DOHH2 (cell line): ENCODE measurements around the gene PLEKHA3.

Experiments used
- EZH2phosphoT487 ChIP-seq: fragments of 200-600 bp; sonication (generic); IDR thresholded peaks from 2 replicates; pipeline ENCODE4 v1.6.1; 2017; ENCODE audit warnings: borderline replicate concordance, mild to moderate bottlenecking, antibody characterized with exemption, low read length, moderate library complexity, mixed read lengths
- TF ChIP-seq, protein P1 (sequence below): fragments of 200-600 bp; sonication (generic); IDR thresholded peaks from one replicate; pipeline ENCODE4 v1.5.1; 2014; ENCODE audit warnings: antibody characterized with exemption, mild to moderate bottlenecking, low read depth, low read length; ENCODE audit not compliant: poor library complexity, severe bottlenecking

DNA sequence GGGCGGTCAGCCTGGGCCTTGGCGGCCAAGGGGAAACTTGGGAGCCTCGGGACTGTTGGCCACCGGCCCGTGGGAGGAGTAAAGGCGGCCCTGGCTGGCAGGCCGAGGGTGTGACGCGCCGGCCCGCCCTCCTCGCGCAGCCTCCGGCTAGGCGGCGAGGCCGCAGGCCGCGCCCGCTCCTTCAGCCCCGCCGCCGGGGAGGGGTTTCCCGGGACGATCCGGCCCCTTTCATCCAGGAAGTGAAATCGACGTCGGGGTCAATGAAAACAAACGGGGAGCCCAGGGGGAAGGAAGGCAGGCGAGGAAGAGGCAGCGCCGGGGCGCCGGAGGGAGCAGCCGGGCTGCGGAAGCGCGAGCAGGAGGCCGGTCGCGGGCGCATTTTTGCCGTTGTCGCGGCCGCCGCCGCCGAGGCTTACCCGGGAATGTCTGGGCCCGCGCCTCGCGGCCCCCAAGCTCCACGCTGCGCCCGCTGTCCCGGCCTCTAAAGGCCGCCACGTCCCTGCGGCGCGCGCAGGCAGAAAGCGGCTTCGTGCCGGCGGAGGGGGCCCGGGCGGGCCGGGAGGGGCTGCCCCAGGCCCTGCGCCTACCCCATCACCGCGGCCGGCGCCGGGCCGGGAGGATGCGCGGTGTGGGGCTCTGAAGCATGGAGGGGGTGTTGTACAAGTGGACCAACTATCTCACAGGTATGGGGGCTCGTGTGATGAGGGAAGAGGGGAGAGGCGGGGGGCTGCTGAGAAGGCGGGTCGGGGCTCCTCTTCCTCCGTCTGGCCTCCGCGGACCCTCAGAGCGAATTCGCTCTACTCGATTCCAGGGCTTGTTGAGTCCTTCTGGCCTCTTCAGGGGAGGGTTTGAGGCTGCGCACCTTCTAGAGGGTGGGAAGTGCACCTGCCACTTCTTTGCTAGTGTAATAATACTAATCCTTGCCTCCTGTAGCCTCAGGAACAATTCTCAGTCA lies at the start of gene PLEKHA3:
- TF ChIP-seq, protein P1, sequence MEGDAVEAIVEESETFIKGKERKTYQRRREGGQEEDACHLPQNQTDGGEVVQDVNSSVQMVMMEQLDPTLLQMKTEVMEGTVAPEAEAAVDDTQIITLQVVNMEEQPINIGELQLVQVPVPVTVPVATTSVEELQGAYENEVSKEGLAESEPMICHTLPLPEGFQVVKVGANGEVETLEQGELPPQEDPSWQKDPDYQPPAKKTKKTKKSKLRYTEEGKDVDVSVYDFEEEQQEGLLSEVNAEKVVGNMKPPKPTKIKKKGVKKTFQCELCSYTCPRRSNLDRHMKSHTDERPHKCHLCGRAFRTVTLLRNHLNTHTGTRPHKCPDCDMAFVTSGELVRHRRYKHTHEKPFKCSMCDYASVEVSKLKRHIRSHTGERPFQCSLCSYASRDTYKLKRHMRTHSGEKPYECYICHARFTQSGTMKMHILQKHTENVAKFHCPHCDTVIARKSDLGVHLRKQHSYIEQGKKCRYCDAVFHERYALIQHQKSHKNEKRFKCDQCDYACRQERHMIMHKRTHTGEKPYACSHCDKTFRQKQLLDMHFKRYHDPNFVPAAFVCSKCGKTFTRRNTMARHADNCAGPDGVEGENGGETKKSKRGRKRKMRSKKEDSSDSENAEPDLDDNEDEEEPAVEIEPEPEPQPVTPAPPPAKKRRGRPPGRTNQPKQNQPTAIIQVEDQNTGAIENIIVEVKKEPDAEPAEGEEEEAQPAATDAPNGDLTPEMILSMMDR, result no peak
- TF ChIP-seq EZH2phosphoT487, result no peak
